GM18519 (cell line): ENCODE measurements around the gene SUSD4.

Source experiments
- ATAC-seq: cut with Tn5 transposase; IDR thresholded peaks from one replicate; pipeline ENCODE4 v1.9.1; 2021; ENCODE audit warnings: mild to moderate bottlenecking, moderate library complexity; ENCODE audit not compliant: unreplicated experiment, low FRiP score

SUSD4 gene

GRCh38 chr1:223233410-223234169 lies 130.4 kb downstream of the SUSD4 start:
- ATAC-seq: no peak

DNA sequence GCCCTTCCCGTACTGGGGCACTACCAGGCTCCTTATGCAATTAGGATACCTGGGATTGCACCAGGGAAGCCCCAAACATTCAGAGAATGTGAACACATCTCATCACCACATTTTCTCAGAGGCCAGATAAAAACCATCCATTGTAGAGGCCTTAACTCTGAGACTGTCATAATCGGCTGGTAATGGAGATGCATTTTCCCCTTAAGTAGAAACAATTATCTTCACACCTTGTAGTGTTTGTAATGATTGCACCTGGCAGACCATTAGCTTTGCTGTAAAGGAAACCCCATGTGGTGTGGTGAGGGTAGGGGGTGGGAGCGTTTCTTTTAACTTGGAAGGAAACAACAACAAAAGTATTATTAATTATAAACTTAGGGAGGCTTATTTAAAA lies 131.0 kb downstream of the SUSD4 start:
- no peak for ATAC-seq

GRCh38 chr1:223231581-223231980 lies 132.4 kb downstream of the SUSD4 start:
- ATAC-seq: no peak

- ATAC-seq: no peak
Measured at GRCh38 chr1:223231011-223231572, 132.9 kb downstream of the SUSD4 start.

GRCh38 chr1:223230161-223230881 lies 133.7 kb downstream of the SUSD4 start:
- ATAC-seq: no peak

GRCh38 chr1:223229756-223230155 lies 134.2 kb downstream of the SUSD4 start:
- ATAC-seq: no peak

- ATAC-seq: no peak
Measured at GRCh38 chr1:223228931-223229528, 134.9 kb downstream of the SUSD4 start.

GRCh38 chr1:223228201-223228600 lies 135.8 kb downstream of the SUSD4 start:
- ATAC-seq: no peak

GRCh38 chr1:223227486-223228196 lies 136.3 kb downstream of the SUSD4 start:
- ATAC-seq: no peak

DNA sequence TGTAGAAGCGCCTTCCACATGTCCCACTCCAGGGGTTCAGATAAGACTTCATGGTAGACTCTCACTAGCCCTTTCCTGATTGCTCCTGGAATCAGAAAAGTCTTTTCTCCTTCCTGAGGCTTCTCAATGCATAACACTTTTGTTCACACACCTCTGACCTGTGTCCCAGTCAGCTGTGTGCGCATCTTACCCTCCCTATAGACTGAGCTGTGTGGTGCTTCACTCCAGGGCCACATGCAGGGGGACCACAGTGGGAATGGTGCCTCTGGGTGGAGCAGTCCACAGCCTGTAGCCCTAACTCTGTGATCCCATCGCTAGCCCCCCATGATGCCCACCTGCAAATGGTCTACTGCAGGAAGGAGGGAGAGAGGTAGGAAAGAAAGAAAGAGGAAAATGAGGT lies 136.9 kb downstream of the SUSD4 start:
- ATAC-seq: no peak

DNA sequence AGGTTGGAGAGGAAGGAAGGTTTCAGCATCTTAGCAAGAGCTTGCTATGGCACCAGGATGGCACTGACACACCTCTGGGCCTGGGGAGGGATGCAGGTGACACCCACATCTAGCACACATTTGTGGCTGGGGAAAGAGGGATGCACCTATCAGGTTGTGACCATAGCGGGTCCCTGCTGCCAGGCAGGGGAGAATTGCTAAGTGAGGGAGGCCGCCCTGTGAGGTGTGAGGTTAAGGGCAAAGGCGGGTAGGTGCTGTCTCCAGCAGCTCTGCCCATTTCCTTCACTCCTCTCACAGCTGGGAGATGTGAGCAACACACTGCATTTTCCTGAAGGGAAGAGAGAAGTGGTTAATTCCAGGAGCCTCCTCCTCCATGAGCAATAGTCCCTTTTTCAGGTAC lies 137.7 kb downstream of the SUSD4 start:
- no peak for ATAC-seq

GRCh38 chr1:223225481-223225880 lies 138.5 kb downstream of the SUSD4 start:
- ATAC-seq: no peak

GRCh38 chr1:223225061-223225460 lies 138.9 kb downstream of the SUSD4 start:
- ATAC-seq: no peak

- ATAC-seq: no peak
Measured at GRCh38 chr1:223224465-223224864, 139.5 kb downstream of the SUSD4 start.

- no peak for ATAC-seq
Measured at GRCh38 chr1:223223091-223223995, 140.6 kb downstream of the SUSD4 start.

DNA sequence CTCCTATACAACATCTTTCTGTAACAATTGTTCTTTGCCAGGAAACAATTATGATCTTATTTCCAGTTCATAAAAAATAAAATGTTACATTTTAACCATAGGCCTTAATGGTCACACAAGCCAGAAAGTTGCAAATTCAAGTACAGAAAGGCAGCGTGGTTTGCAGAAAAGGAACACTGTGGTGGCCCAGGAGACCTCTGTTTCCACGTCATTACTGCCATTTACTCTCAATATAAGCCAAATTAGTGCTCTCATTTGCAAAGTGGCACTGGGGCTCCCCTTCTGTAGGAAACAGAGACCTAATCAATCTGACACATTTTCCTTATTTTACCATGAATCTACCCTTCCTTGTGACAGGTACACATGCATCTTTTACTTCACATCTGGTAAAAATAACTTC lies 141.6 kb downstream of the SUSD4 start:
- no peak for ATAC-seq

- ATAC-seq: no peak
Measured at GRCh38 chr1:223221686-223222085, 142.3 kb downstream of the SUSD4 start.

- ATAC-seq: no peak
Measured at GRCh38 chr1:223219846-223220610, 143.9 kb downstream of the SUSD4 start.

GRCh38 chr1:223219318-223219635 lies 144.7 kb downstream of the SUSD4 start:
- no peak for ATAC-seq
